ENCODE measurements around the gene COL4A2.

DNA sequence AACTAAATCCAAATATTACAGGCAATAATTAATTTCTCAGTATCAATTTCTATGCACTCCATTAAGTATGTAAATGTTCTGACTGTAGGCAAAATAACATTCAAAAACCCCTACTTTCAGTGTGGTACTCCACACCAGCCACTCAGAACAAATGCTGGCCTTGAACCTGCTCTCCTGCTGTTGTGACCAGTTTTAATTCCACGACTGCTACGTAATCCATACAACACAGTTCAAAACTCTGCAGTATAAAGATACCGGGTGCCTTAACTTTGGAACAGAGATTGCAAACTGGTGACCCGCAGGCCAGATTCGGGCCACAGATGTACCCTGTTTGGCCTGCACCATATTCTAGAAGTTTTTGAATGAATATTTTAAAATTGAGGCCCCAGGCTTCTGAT lies 30.5 kb upstream of the COL4A2 start:
- TF ChIP-seq, protein P1, sequence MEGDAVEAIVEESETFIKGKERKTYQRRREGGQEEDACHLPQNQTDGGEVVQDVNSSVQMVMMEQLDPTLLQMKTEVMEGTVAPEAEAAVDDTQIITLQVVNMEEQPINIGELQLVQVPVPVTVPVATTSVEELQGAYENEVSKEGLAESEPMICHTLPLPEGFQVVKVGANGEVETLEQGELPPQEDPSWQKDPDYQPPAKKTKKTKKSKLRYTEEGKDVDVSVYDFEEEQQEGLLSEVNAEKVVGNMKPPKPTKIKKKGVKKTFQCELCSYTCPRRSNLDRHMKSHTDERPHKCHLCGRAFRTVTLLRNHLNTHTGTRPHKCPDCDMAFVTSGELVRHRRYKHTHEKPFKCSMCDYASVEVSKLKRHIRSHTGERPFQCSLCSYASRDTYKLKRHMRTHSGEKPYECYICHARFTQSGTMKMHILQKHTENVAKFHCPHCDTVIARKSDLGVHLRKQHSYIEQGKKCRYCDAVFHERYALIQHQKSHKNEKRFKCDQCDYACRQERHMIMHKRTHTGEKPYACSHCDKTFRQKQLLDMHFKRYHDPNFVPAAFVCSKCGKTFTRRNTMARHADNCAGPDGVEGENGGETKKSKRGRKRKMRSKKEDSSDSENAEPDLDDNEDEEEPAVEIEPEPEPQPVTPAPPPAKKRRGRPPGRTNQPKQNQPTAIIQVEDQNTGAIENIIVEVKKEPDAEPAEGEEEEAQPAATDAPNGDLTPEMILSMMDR (IDR thresholded peaks at IDR 0.05), result no peak
- no peak for TF ChIP-seq POLR2A (IDR thresholded peaks at IDR 0.05)
